Cerebellar nuclear complex (tissue), 1 donor: Measurements from ENCODE around the gene DCHS1.

Experiments used
- DNase-seq, 2 experiments: peaks; one replicate each; lab custom pipeline; 2025; lab: John Stamatoyannopoulos, UW

The DCHS1 gene

GRCh38 chr11:6594142-6594768 is 61.4 kb downstream of the DCHS1 start:
- no peak for DNase-seq

GRCh38 chr11:6588018-6588417 is 67.6 kb downstream of the DCHS1 start:
- DNase-seq: no peak

- DNase-seq: peak; percentile 36 to 72
Measured at GRCh38 chr11:6587360-6587953, 68.2 kb downstream of the DCHS1 start.

- DNase-seq: no peak
Measured at GRCh38 chr11:6586434-6587359, 68.9 kb downstream of the DCHS1 start.

DNA sequence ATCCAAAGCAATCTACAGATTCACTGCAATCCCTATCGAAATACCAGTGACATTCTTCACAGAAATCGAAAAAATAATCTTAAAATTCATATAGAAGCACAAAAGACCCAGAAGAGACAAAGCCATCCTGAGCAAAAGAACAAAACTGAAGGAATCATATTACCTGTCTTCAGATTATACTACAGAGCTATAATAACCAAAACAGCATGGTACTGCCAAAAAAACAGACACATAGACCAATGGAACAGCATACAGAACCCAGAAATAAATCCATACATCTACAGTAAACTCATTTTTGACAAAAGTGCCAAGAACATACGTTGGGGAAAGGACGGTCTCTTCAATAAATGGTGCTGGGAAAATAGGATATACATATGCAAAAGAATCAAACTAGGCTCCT is 71.1 kb downstream of the DCHS1 start:
- DNase-seq: no peak

DNA sequence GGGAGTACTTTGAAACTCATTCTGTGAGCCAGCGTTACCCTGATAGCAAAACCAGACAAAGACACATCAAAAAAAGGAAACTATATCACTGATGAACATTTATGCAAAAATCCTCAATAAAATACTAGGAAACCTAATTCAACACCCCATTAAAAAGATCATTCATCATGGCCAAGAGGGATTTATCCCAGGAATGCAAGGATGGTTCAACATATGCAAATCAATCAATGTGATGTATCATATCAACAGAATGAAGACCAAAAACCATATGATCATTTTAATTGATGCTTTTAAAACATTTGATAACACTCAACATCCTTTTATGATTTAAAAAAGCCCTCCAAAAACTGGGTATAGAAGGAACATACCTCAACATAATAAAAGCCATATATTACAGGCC is 72.0 kb downstream of the DCHS1 start:
- no peak for DNase-seq

- no peak for DNase-seq
Measured at GRCh38 chr11:6579681-6580080, 75.9 kb downstream of the DCHS1 start.

- DNase-seq: no peak
Measured at GRCh38 chr11:6578134-6578533, 77.5 kb downstream of the DCHS1 start.

DNA sequence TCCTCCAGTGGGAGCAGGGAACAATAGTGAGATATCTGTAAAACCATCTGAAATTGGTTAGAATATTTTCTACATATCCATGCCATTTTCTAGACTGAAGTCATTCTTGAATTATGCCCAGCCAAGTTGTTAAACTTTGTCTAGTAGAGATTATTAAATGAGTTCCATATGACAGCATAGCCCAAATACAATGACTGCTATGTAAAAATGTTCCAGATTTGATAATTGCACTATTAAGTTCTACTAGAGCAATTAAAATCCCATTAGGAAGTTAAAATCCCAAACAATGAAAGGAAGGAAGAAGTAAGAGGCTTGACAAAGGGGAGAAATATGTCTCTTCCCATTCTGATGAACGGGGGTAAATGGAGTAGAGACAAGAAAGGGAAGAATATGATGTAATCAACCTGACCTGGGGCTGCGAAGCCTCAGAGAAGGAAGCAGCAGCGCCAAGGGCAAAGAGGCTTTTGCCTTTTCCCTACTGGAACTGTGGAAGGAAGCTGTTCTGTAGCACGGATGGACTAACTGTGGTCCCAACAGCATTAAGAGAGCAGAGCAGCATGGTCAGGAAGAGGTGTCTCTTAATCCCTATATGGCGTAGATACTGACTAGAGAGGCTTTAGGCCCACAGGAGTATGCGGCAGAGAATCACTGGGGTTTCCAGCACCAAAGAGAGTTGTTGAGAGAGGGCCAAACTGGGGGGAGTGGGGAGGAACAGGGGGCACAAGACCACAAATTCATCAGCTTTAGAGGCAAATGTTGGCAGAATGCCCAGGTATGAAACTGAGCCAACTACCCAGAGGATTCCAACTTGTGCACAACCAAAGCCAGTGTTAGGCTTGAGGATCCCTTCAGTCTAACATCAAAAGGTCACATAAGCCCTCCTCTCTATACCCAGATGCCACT is 78.9 kb downstream of the DCHS1 start:
- no peak for DNase-seq

- no peak for DNase-seq
Measured at GRCh38 chr11:6574816-6575715, 80.5 kb downstream of the DCHS1 start.

DNA sequence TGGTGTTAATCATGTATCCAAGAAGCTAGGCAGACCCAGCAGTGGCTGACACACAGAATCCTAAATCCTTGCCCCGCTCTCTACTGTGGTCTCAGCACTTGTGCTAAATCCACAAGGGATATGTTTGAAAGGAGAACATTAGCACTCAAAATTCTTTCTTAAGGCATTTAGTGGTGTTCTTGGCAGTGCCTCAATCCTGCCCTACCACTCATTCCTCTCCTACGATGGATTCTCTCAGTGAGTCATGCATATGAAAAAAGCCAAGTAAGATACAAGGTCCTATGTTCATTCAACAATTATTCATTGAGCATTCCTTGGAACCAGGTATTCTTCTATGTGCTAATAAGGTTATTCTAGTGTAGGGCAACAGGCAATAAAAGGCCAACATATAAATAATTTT is 83.4 kb downstream of the DCHS1 start:
- no peak for DNase-seq

DNA sequence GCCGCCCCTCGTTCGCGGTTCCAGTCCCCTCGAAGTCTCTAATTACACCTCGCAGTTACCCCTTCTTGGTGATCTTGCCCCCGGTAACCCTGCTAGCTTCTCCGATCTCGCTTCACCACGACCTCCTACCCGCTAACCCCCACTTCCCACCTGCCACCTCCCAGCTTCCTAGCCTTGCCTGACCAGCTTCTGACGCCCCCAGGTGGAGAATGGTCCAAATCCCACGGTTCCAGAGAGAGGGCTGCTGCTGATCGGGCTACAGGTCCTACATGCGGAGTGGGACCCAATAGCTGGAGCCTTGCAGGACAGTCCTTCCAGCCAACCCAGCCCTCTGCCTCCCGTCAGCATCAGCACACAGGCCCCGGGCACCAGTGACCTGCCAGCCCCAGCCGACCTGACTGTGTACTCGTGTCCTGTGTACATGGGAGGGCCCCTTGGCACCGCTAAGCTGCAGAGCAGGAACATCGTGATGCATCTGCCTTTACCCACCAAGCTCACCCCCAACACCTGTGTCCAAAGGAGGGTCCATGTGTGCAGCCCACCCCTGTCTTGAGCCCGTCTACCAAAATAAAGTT is 84.1 kb downstream of the DCHS1 start:
- DNase-seq: no peak
